SK-N-SH treated with all-trans-retinoic acid at 6 μM for 48 hours (cell line): ENCODE results near the gene PCK1.

Experiments used
- ATAC-seq: fragments of 200-7000 bp; cut with Tn5 transposase; 3 replicates; pipeline ENCODE4 v1.9.1; 2020; ENCODE audit warnings: mild to moderate bottlenecking, moderate library complexity
- ARNTL ChIP-seq: fragments of 450-650 bp; formaldehyde crosslinking; IDR thresholded peaks from 2 replicates; pipeline ENCODE4 v1.5.0; 2020; ENCODE audit warnings: low read depth, mild to moderate bottlenecking, moderate library complexity, borderline replicate concordance
- BACH2 ChIP-seq: fragments of 250-450 bp; sonication (Bioruptor Pico); IDR thresholded peaks from 2 replicates; pipeline ENCODE4 v1.9.0; 2021; ENCODE audit warnings: mild to moderate bottlenecking, borderline replicate concordance
- CREB5 ChIP-seq: fragments of 250-450 bp; sonication (Bioruptor Pico); IDR thresholded peaks from 2 replicates; pipeline ENCODE4 v1.5.1; 2020; ENCODE audit warnings: low read depth, mild to moderate bottlenecking, moderate library complexity
- CSDC2 ChIP-seq: fragments of 250-450 bp; sonication (Bioruptor Pico); IDR thresholded peaks from 2 replicates; pipeline ENCODE4 v1.5.0; 2020; ENCODE audit warnings: mild to moderate bottlenecking, moderate library complexity
- ESRRG ChIP-seq: fragments of 250-450 bp; sonication (Bioruptor Pico); IDR thresholded peaks from 2 replicates; pipeline ENCODE4 v1.6.1; 2021; ENCODE audit warnings: mild to moderate bottlenecking
- GLIS3 ChIP-seq: fragments of 250-450 bp; sonication (Bioruptor Pico); IDR thresholded peaks from 2 replicates; pipeline ENCODE4 v1.5.0; 2020; ENCODE audit warnings: mild to moderate bottlenecking, moderate library complexity
- ISL1 ChIP-seq: fragments of 250-450 bp; sonication (Bioruptor Pico); IDR thresholded peaks from 2 replicates; pipeline ENCODE4 v2.1.2; 2022; ENCODE audit warnings: mild to moderate bottlenecking, moderate library complexity
- OSR1 ChIP-seq: fragments of 250-450 bp; sonication (Bioruptor Pico); IDR thresholded peaks from 2 replicates; pipeline ENCODE4 v1.8.0; 2022; ENCODE audit warnings: moderate library complexity, mild to moderate bottlenecking, inconsistent platforms
- PATZ1 ChIP-seq: fragments of 250-450 bp; sonication (Bioruptor Pico); IDR thresholded peaks from 2 replicates; pipeline ENCODE4 v1.8.0; 2020; ENCODE audit warnings: mild to moderate bottlenecking, moderate library complexity, borderline replicate concordance
- POU6F1 ChIP-seq: fragments of 250-450 bp; sonication (Bioruptor Pico); IDR thresholded peaks from 2 replicates; pipeline ENCODE4 v1.8.0; 2021; ENCODE audit warnings: low read depth, mild to moderate bottlenecking, moderate library complexity, borderline replicate concordance
- PPARA ChIP-seq: fragments of 250-450 bp; sonication (Bioruptor Pico); IDR thresholded peaks from 2 replicates; pipeline ENCODE4 v1.5.0; 2020; ENCODE audit warnings: mild to moderate bottlenecking, borderline replicate concordance
- RARB ChIP-seq: fragments of 250-450 bp; sonication (Bioruptor Pico); IDR thresholded peaks from 2 replicates; pipeline ENCODE4 v1.8.0; 2021; ENCODE audit warnings: mild to moderate bottlenecking, moderate library complexity
- SNAI2 ChIP-seq: fragments of 250-450 bp; sonication (Bioruptor Pico); IDR thresholded peaks from 2 replicates; pipeline ENCODE4 v1.5.0; 2020; ENCODE audit warnings: mild to moderate bottlenecking, moderate library complexity
- TSHZ2 ChIP-seq: fragments of 250-450 bp; sonication (Bioruptor Pico); IDR thresholded peaks from 2 replicates; pipeline ENCODE4 v1.5.0; 2020; ENCODE audit warnings: mild to moderate bottlenecking, moderate library complexity
- ZC3H10 ChIP-seq: fragments of 250-450 bp; sonication (Bioruptor Pico); IDR thresholded peaks from 2 replicates; pipeline ENCODE4 v1.5.1; 2021; ENCODE audit warnings: mild to moderate bottlenecking, moderate library complexity
- ZFP3 ChIP-seq: fragments of 250-450 bp; sonication (Bioruptor Pico); IDR thresholded peaks from 2 replicates; pipeline ENCODE4 v1.5.0; 2020; ENCODE audit warnings: mild to moderate bottlenecking, moderate library complexity
- ZFP30 ChIP-seq: fragments of 450-650 bp; formaldehyde crosslinking; IDR thresholded peaks from 2 replicates; pipeline ENCODE4 v1.5.0; 2022; ENCODE audit warnings: mild to moderate bottlenecking, moderate library complexity
- ZNF565 ChIP-seq: fragments of 450-650 bp; formaldehyde crosslinking; conservative IDR thresholded peaks from 2 replicates; pipeline ENCODE4 v1.5.0; 2020; ENCODE audit warnings: low read depth, mild to moderate bottlenecking, moderate library complexity
- ZNF70 ChIP-seq: fragments of 450-650 bp; formaldehyde crosslinking; IDR thresholded peaks from 2 replicates; pipeline ENCODE4 v1.5.0; 2020; ENCODE audit warnings: mild to moderate bottlenecking, moderate library complexity
- ZNF8 ChIP-seq: fragments of 450-650 bp; formaldehyde crosslinking; IDR thresholded peaks from 2 replicates; pipeline ENCODE4 v1.5.0; 2020; ENCODE audit warnings: mild to moderate bottlenecking, moderate library complexity

Gene PCK1

GRCh38 chr20:57590485-57591288 lies 29.8 kb downstream of the PCK1 start:
- no peak for ATAC-seq
- no peak for TF ChIP-seq OSR1 (CRISPR knock-in tag)
- no peak for TF ChIP-seq ZFP3 (CRISPR knock-in tag)
- TF ChIP-seq ZNF565: no peak
- no peak for TF ChIP-seq TSHZ2 (CRISPR knock-in tag)
- TF ChIP-seq ISL1 (CRISPR knock-in tag): no peak
- TF ChIP-seq CREB5 (CRISPR knock-in tag): no peak
- no peak for TF ChIP-seq ZFP30 (CRISPR knock-in tag)
- TF ChIP-seq ZC3H10 (CRISPR knock-in tag): no peak
- TF ChIP-seq RARB (CRISPR knock-in tag): no peak
- TF ChIP-seq PATZ1: no peak
- TF ChIP-seq ZNF70 (CRISPR knock-in tag): no peak
- no peak for TF ChIP-seq BACH2
- TF ChIP-seq ZNF8: no peak
- no peak for TF ChIP-seq POU6F1
- no peak for TF ChIP-seq CSDC2 (CRISPR knock-in tag)
- no peak for TF ChIP-seq SNAI2 (CRISPR knock-in tag)
- no peak for TF ChIP-seq GLIS3

- TF ChIP-seq BACH2 (no peak), ESRRG (CRISPR knock-in tag) (no peak), ZNF70 (CRISPR knock-in tag) (no peak), GLIS3 (no peak), ZNF8 (no peak), CREB5 (CRISPR knock-in tag) (no peak), ARNTL (CRISPR knock-in tag) (no peak), PPARA (CRISPR knock-in tag) (no peak), OSR1 (CRISPR knock-in tag) (no peak), RARB (CRISPR knock-in tag) (no peak), ZFP3 (CRISPR knock-in tag) (no peak), ZNF565 (no peak), ISL1 (CRISPR knock-in tag) (no peak), PATZ1 (no peak), POU6F1 (no peak)
- TF ChIP-seq, all 23 proteins: peak for 0
- no peak for ATAC-seq
Measured at GRCh38 chr20:57591289-57592229, 30.6 kb downstream of the PCK1 start.
